ENCODE results near the gene IRF7.

The IRF7 gene

GRCh38 chr11:626475-627307 is 10.9 kb upstream of the IRF7 start, which contains the start of gene SCT:
Gene SCT (minus strand): TSS chr11:627181. CDS start chr11:627143, 38 bp downstream.
- TF ChIP-seq TAF1 (IDR thresholded peaks at IDR 0.05; ENCODE audit: low read depth) (no peak), TEAD4 (IDR thresholded peaks at IDR 0.05) (no peak), EGR1 (IDR thresholded peaks at IDR 0.05) (no peak), CREB1 (IDR thresholded peaks at IDR 0.05; ENCODE audit: low read depth) (no peak), YY1 (IDR thresholded peaks at IDR 0.05; ENCODE audit: low read depth) (no peak), REST (IDR thresholded peaks at IDR 0.05; ENCODE audit: low read depth) (no peak), FOXM1 (IDR thresholded peaks at IDR 0.05; ENCODE audit: borderline replicate concordance, low read depth) (no peak), TCF12 (IDR thresholded peaks at IDR 0.05; ENCODE audit: low read depth) (no peak), NFIC (IDR thresholded peaks at IDR 0.05) (no peak), EP300 (IDR thresholded peaks at IDR 0.05; ENCODE audit: borderline replicate concordance) (no peak), RAD21 (IDR thresholded peaks at IDR 0.05; ENCODE audit: low read depth) (no peak)
- TF ChIP-seq, protein P1, sequence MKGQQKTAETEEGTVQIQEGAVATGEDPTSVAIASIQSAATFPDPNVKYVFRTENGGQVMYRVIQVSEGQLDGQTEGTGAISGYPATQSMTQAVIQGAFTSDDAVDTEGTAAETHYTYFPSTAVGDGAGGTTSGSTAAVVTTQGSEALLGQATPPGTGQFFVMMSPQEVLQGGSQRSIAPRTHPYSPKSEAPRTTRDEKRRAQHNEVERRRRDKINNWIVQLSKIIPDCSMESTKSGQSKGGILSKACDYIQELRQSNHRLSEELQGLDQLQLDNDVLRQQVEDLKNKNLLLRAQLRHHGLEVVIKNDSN (IDR thresholded peaks at IDR 0.05): no peak

- TF ChIP-seq NFIC (IDR thresholded peaks at IDR 0.05) (no peak), REST (IDR thresholded peaks at IDR 0.05; ENCODE audit: low read depth) (no peak), MAX (IDR thresholded peaks at IDR 0.05) (no peak)
Measured at GRCh38 chr11:625636-626268, 10.0 kb upstream of the IRF7 start.

DNA sequence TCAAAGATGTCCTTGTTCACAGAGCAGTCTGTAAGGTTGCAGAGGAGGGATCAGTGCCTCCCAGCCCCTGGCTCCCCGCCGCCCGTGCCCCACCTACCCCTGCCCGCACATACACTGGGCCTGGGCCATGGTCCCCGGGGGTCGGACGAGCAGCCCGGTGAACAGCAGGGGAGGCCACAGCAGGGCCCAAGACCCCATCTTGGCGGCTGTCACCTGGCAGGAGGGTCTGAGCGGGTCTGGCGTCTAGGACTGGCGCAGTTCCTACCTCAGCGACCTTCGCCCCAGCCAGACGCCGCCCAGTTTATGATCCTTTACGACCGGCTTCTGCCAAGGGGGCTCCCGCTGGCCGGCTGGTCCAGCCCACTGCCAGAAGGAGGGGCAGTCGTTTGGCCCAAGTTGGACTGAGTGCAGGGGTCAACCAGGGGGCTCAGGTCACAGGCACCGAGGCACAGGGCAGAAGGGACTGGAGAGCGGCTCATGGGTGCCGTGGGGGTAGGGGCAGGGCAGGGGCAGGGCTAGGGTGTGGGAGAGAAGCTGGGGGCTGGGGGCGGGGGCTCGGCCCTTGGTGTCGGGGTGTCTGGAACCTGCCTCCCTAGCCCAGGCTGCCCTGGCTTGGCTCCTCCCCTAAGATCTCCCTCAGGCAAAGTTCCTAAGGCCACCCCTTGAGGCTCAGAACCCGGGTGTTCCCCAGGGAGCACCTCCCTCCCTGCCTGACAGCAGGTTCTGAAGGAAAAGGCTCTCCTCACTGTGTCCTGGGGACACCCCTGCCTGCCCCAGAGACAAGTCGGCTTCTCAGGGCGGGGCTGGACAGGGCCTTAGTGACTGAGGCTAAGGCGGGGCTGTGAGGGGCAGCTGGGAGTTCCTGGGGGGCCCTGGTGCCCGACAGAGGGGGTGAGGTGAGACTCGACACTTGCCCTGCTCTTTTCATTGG is 9.2 kb upstream of the IRF7 start, which contains the start of gene CDHR5:
Gene CDHR5, minus strand, starts transcription at position 251 of the 931 bp plus-strand sequence. Its CDS starts 53 bp downstream, at position 198.
- no peak for TF ChIP-seq REST (IDR thresholded peaks at IDR 0.05; ENCODE audit: low read depth)
- TF ChIP-seq CEBPB (IDR thresholded peaks at IDR 0.05): no peak
- TF ChIP-seq TCF12 (IDR thresholded peaks at IDR 0.05; ENCODE audit: low read depth): no peak
- TF ChIP-seq ZBTB7A (IDR thresholded peaks at IDR 0.05; ENCODE audit: low read depth): 0 out of 2 replicates have a peak, but pooled peaks have one; percentile 20
- TF ChIP-seq RAD21 (IDR thresholded peaks at IDR 0.05; ENCODE audit: low read depth): no peak
- no peak for TF ChIP-seq MAX (IDR thresholded peaks at IDR 0.05)

- TF ChIP-seq TAF1 (IDR thresholded peaks at IDR 0.05; ENCODE audit: low read depth) (no peak), TEAD4 (IDR thresholded peaks at IDR 0.05) (no peak), RAD21 (IDR thresholded peaks at IDR 0.05; ENCODE audit: low read depth) (no peak), TCF12 (IDR thresholded peaks at IDR 0.05; ENCODE audit: low read depth) (no peak)
Measured at GRCh38 chr11:623999-624704, 8.4 kb upstream of the IRF7 start.
